Measurements from ENCODE around the gene BEND6.

Gene BEND6

DNA sequence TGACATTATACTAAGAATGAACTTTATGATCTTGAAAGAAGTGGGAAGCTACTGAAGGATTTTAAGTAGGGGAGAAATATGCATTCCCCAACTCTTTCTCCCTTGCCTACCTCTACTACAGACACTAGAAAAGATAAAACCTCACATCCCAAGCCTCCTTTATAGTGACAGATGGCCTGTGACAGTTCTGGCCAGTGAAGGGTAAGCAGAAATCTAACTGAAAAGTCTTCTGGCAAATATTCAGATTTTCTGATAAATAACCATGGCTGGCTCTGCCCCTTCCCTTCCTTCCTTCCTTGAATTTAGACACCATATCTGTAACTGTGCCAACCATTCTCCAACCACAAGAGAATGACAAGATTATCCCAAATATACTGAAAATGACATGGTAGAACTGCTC, 10.2 kb upstream of the BEND6 start:
- no peak for DNase-seq

GRCh38 chr6:56946368-56946767, 8.5 kb upstream of the BEND6 start:
- H3K27me3 ChIP-seq (ENCODE audit: control insufficient read depth in 1 of 2, insufficient read depth in 1 of 2, low read length in 2 of 2): no peaks in the 10 kb centered on the region
- H2AFZ ChIP-seq (ENCODE audit: low read depth, low read length): no peak overlapping the region
- H2BK12ac ChIP-seq (ENCODE audit: low read length in 2 of 2): no peak overlapping the region
- H3K4me1 ChIP-seq (ENCODE audit: control insufficient read depth, insufficient read depth, low read depth, low read length): no peaks in the 10 kb centered on the region
- H3K79me1 ChIP-seq (replicated peaks; ENCODE audit: low read length, poor library complexity, severe bottlenecking): peaks cover 2% of the 10 kb centered on the region
- H3K23ac ChIP-seq (ENCODE audit: low read length in 2 of 2): no peak overlapping the region
- WGBS: 87% methylated on average over 2 of the region's 2 CpGs
- no peak overlapping the region for H2AK5ac ChIP-seq (ENCODE audit: low read length, severe bottlenecking)
- no peak overlapping the region for H2BK5ac ChIP-seq (ENCODE audit: low read depth, low read length, poor library complexity, severe bottlenecking)
- no peak overlapping the region for H4K91ac ChIP-seq (ENCODE audit: low read length)
- peaks cover 8% of the 10 kb centered on the region for H3K9me3 ChIP-seq (ENCODE audit: control insufficient read depth, low read length)
- no peak overlapping the region for H3K4me2 ChIP-seq (ENCODE audit: low read length, poor library complexity, severe bottlenecking)
- no peak overlapping the region for H4K8ac ChIP-seq (ENCODE audit: low read length)
- H3K18ac ChIP-seq (ENCODE audit: low read depth in 1 of 2, low read length in 2 of 2): no peak overlapping the region
- no peak overlapping the region for H3K4me3 ChIP-seq (ENCODE audit: insufficient read depth in 1 of 2, low read depth in 1 of 2, low read length in 2 of 2)
- no peak for DNase-seq
- H2BK120ac ChIP-seq (ENCODE audit: low read depth, low read length): no peak overlapping the region
- no peak overlapping the region for H2BK15ac ChIP-seq (ENCODE audit: low read depth, poor library complexity, severe bottlenecking)
- H3K36me3 ChIP-seq (ENCODE audit: control insufficient read depth in 1 of 2, insufficient read depth in 2 of 2, low read depth in 1 of 2, low read length in 2 of 2): peaks cover 0 to 62% of the 10 kb centered on the region in 2 experiments
- H3K9ac ChIP-seq (ENCODE audit: low read length): no peak overlapping the region
- H3K4ac ChIP-seq (ENCODE audit: low read depth in 1 of 2, low read length in 2 of 2): no peak overlapping the region
- no peak overlapping the region for H3K14ac ChIP-seq (ENCODE audit: low read length in 2 of 2)
- no peak overlapping the region for H3K27ac ChIP-seq (ENCODE audit: low read length, poor library complexity, severe bottlenecking)

More for the DNA sequence above, 10.2 kb upstream of the BEND6 start:
- Histone ChIP-seq H3K9me3 (ENCODE audit: control insufficient read depth, low read length) (peaks cover 16% of the 10 kb centered on the region), H3K4me1 (ENCODE audit: control insufficient read depth, insufficient read depth, low read depth, low read length) (no peaks in the 10 kb centered on the region), H3K27ac (ENCODE audit: low read length, poor library complexity, severe bottlenecking) (no peak overlapping the region), H3K23ac (ENCODE audit: low read length in 2 of 2) (no peak overlapping the region), H3K36me3 (ENCODE audit: control insufficient read depth in 1 of 2, insufficient read depth in 2 of 2, low read depth in 1 of 2, low read length in 2 of 2) (peaks cover 0 to 49% of the 10 kb centered on the region in 2 experiments), H2BK5ac (ENCODE audit: low read depth, low read length, poor library complexity, severe bottlenecking) (no peak overlapping the region), H3K18ac (ENCODE audit: low read depth in 1 of 2, low read length in 2 of 2) (no peak overlapping the region), H3K79me1 (replicated peaks; ENCODE audit: low read length, poor library complexity, severe bottlenecking) (no peaks in the 10 kb centered on the region), H2AK5ac (ENCODE audit: low read length, severe bottlenecking) (no peak overlapping the region), H3K4me3 (ENCODE audit: insufficient read depth in 1 of 2, low read depth in 1 of 2, low read length in 2 of 2) (no peak overlapping the region), H3K27me3 (ENCODE audit: control insufficient read depth in 1 of 2, insufficient read depth in 1 of 2, low read length in 2 of 2) (no peaks in the 10 kb centered on the region), H3K4me2 (ENCODE audit: low read length, poor library complexity, severe bottlenecking) (no peak overlapping the region), H4K91ac (ENCODE audit: low read length) (no peak overlapping the region), H2BK120ac (ENCODE audit: low read depth, low read length) (no peak overlapping the region), H2AFZ (ENCODE audit: low read depth, low read length) (no peak overlapping the region), H3K4ac (ENCODE audit: low read depth in 1 of 2, low read length in 2 of 2) (no peak overlapping the region), H3K14ac (ENCODE audit: low read length in 2 of 2) (no peak overlapping the region), H4K8ac (ENCODE audit: low read length) (no peak overlapping the region), H3K9ac (ENCODE audit: low read length) (no peak overlapping the region), H2BK12ac (ENCODE audit: low read length in 2 of 2) (no peak overlapping the region), H2BK15ac (ENCODE audit: low read depth, poor library complexity, severe bottlenecking) (no peak overlapping the region)

GRCh38 chr6:56947924-56948323, 7.0 kb upstream of the BEND6 start:
- Histone ChIP-seq H4K91ac (ENCODE audit: low read length) (no peak overlapping the region), H3K9ac (ENCODE audit: low read length) (no peak overlapping the region), H3K23ac (ENCODE audit: low read length in 2 of 2) (no peak overlapping the region), H2BK120ac (ENCODE audit: low read depth, low read length) (no peak overlapping the region), H3K79me1 (replicated peaks; ENCODE audit: low read length, poor library complexity, severe bottlenecking) (peaks cover 3% of the 10 kb centered on the region), H2BK5ac (ENCODE audit: low read depth, low read length, poor library complexity, severe bottlenecking) (no peak overlapping the region), H2BK12ac (ENCODE audit: low read length in 2 of 2) (no peak overlapping the region), H3K14ac (ENCODE audit: low read length in 2 of 2) (no peak overlapping the region), H2AFZ (ENCODE audit: low read depth, low read length) (no peak overlapping the region), H3K27me3 (ENCODE audit: control insufficient read depth in 1 of 2, insufficient read depth in 1 of 2, low read length in 2 of 2) (no peaks in the 10 kb centered on the region), H3K18ac (ENCODE audit: low read depth in 1 of 2, low read length in 2 of 2) (no peak overlapping the region), H3K27ac (ENCODE audit: low read length, poor library complexity, severe bottlenecking) (no peak overlapping the region), H3K4me3 (ENCODE audit: insufficient read depth in 1 of 2, low read depth in 1 of 2, low read length in 2 of 2) (no peak overlapping the region), H3K4ac (ENCODE audit: low read depth in 1 of 2, low read length in 2 of 2) (no peak overlapping the region), H3K4me1 (ENCODE audit: control insufficient read depth, insufficient read depth, low read depth, low read length) (no peaks in the 10 kb centered on the region), H2AK5ac (ENCODE audit: low read length, severe bottlenecking) (no peak overlapping the region), H3K9me3 (ENCODE audit: control insufficient read depth, low read length) (no peaks in the 10 kb centered on the region), H3K4me2 (ENCODE audit: low read length, poor library complexity, severe bottlenecking) (no peak overlapping the region), H3K36me3 (ENCODE audit: control insufficient read depth in 1 of 2, insufficient read depth in 2 of 2, low read depth in 1 of 2, low read length in 2 of 2) (peaks cover 0 to 59% of the 10 kb centered on the region in 2 experiments), H2BK15ac (ENCODE audit: low read depth, poor library complexity, severe bottlenecking) (no peak overlapping the region), H4K8ac (ENCODE audit: low read length) (no peak overlapping the region)
- WGBS: 100% methylated on average over 1 of the region's 1 CpG
- DNase-seq: no peak

DNA sequence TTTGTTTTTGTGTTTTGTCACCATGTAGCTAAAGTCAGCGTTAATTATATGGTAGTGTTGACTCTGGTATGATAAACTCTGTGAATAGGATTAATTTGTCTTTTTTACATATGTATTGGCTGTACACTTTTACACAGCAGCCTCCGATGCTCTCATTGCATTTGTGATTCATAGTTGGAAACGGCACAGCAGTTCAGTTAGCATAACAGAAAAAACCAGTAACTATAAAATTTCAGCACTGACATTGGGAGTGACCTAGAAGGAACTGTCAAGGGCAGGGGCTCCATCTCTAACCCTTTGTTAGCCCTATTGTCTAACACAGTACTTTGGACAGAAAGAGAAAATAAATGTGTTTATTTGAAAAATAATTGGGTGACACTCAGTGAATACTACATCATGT, 5.6 kb upstream of the BEND6 start:
- Histone ChIP-seq H3K9me3 (ENCODE audit: control insufficient read depth, low read length) (no peaks in the 10 kb centered on the region), H2BK15ac (ENCODE audit: low read depth, poor library complexity, severe bottlenecking) (no peak overlapping the region), H3K4me3 (ENCODE audit: insufficient read depth in 1 of 2, low read depth in 1 of 2, low read length in 2 of 2) (no peak overlapping the region), H2BK120ac (ENCODE audit: low read depth, low read length) (no peak overlapping the region), H3K4me2 (ENCODE audit: low read length, poor library complexity, severe bottlenecking) (no peak overlapping the region), H3K14ac (ENCODE audit: low read length in 2 of 2) (no peak overlapping the region), H2AFZ (ENCODE audit: low read depth, low read length) (no peak overlapping the region), H3K18ac (ENCODE audit: low read depth in 1 of 2, low read length in 2 of 2) (no peak overlapping the region), H2AK5ac (ENCODE audit: low read length, severe bottlenecking) (no peak overlapping the region), H3K36me3 (ENCODE audit: control insufficient read depth in 1 of 2, insufficient read depth in 2 of 2, low read depth in 1 of 2, low read length in 2 of 2) (peaks cover 0 to 59% of the 10 kb centered on the region in 2 experiments), H3K9ac (ENCODE audit: low read length) (peak overlapping the region; percentile 97), H3K27ac (ENCODE audit: low read length, poor library complexity, severe bottlenecking) (no peak overlapping the region), H4K91ac (ENCODE audit: low read length) (no peak overlapping the region), H3K23ac (ENCODE audit: low read length in 2 of 2) (no peak overlapping the region), H2BK5ac (ENCODE audit: low read depth, low read length, poor library complexity, severe bottlenecking) (no peak overlapping the region), H2BK12ac (ENCODE audit: low read length in 2 of 2) (no peak overlapping the region), H3K4me1 (ENCODE audit: control insufficient read depth, insufficient read depth, low read depth, low read length) (peaks cover 2% of the 10 kb centered on the region), H3K79me1 (replicated peaks; ENCODE audit: low read length, poor library complexity, severe bottlenecking) (peaks cover 10% of the 10 kb centered on the region), H3K27me3 (ENCODE audit: control insufficient read depth in 1 of 2, insufficient read depth in 1 of 2, low read length in 2 of 2) (no peaks in the 10 kb centered on the region), H4K8ac (ENCODE audit: low read length) (no peak overlapping the region), H3K4ac (ENCODE audit: low read depth in 1 of 2, low read length in 2 of 2) (no peak overlapping the region)
- WGBS: 93% methylated on average over 3 of the region's 3 CpGs
- DNase-seq: no peak

Data from mesenchymal stem cell (in vitro differentiated cells and primary cell).